GM12878 (cell line): ENCODE data around the gene ARPC1B.
"Not testable (repeated sequence)": the region's sequence is repeated elsewhere in the genome, so short reads cannot be mapped to it uniquely, and the experiment has no call there.

ENCODE experiments used
- CTCF ChIP-seq, 3 experiments: IDR thresholded peaks in 2 of 3; conservative IDR thresholded peaks in 1 of 3; 2 replicates each; pipeline ENCODE4 v1.5.1; 2011; ENCODE audit warnings: low read depth in 3 of 3, low read length in 3 of 3, mild to moderate bottlenecking in 3 of 3, control low read depth in 2 of 3, moderate library complexity in 2 of 3, inconsistent platforms in 1 of 3, mixed read lengths in 1 of 3; ENCODE audit not compliant: control insufficient read depth in 2 of 3, insufficient read depth in 1 of 3; ENCODE audit errors: extremely low read depth in 1 of 3
- PML ChIP-seq: IDR thresholded peaks from 2 replicates; pipeline ENCODE4 v1.6.1; 2012; ENCODE audit warnings: low read length, inconsistent platforms
- RAD21 ChIP-seq: IDR thresholded peaks from 2 replicates; pipeline ENCODE4 v1.6.1; 2011; ENCODE audit warnings: mild to moderate bottlenecking, low read depth, low read length, moderate library complexity; ENCODE audit not compliant: insufficient read depth
- RBBP5 ChIP-seq: fragments of 200-600 bp; sonication (generic); conservative IDR thresholded peaks from 2 replicates; pipeline ENCODE4 v1.6.1; 2016
- SRF ChIP-seq, 2 experiments: IDR thresholded peaks; 2 replicates each; pipeline ENCODE4 v1.6.1; 2011; ENCODE audit warnings: low read depth in 2 of 2, low read length in 2 of 2, mild to moderate bottlenecking in 1 of 2, moderate library complexity in 1 of 2
- TF ChIP-seq, protein P1 (sequence below): fragments of 450-650 bp; IDR thresholded peaks from 2 replicates; pipeline ENCODE4 v1.6.1; 2018; ENCODE audit warnings: mild to moderate bottlenecking, low read depth, moderate library complexity; ENCODE audit not compliant: partially characterized antibody
- TF ChIP-seq, protein P2 (sequence below): IDR thresholded peaks from 2 replicates; pipeline ENCODE4 v1.6.1; 2011; ENCODE audit warnings: low read depth, low read length, improper control_type of control experiment, borderline replicate concordance

GRCh38 chr7:99358521-99358920, 16.0 kb upstream of the ARPC1B start:
- TF ChIP-seq RBBP5; CTCF (IDR thresholded peaks at IDR 0.05 in 2 of 3, conservative IDR thresholded peaks at IDR 0.05 in 1 of 3; ENCODE audit: control insufficient read depth in 2 of 3, extremely low read depth in 1 of 3, insufficient read depth in 1 of 3, low read depth in 3 of 3, low read length in 3 of 3); SRF (IDR thresholded peaks at IDR 0.05; ENCODE audit: low read depth in 2 of 2, low read length in 2 of 2); RAD21; PML: not testable (repeated sequence)
- TF ChIP-seq, protein P1, sequence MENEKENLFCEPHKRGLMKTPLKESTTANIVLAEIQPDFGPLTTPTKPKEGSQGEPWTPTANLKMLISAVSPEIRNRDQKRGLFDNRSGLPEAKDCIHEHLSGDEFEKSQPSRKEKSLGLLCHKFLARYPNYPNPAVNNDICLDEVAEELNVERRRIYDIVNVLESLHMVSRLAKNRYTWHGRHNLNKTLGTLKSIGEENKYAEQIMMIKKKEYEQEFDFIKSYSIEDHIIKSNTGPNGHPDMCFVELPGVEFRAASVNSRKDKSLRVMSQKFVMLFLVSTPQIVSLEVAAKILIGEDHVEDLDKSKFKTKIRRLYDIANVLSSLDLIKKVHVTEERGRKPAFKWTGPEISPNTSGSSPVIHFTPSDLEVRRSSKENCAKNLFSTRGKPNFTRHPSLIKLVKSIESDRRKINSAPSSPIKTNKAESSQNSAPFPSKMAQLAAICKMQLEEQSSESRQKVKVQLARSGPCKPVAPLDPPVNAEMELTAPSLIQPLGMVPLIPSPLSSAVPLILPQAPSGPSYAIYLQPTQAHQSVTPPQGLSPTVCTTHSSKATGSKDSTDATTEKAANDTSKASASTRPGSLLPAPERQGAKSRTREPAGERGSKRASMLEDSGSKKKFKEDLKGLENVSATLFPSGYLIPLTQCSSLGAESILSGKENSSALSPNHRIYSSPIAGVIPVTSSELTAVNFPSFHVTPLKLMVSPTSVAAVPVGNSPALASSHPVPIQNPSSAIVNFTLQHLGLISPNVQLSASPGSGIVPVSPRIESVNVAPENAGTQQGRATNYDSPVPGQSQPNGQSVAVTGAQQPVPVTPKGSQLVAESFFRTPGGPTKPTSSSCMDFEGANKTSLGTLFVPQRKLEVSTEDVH = not testable (repeated sequence)
- TF ChIP-seq, protein P2, sequence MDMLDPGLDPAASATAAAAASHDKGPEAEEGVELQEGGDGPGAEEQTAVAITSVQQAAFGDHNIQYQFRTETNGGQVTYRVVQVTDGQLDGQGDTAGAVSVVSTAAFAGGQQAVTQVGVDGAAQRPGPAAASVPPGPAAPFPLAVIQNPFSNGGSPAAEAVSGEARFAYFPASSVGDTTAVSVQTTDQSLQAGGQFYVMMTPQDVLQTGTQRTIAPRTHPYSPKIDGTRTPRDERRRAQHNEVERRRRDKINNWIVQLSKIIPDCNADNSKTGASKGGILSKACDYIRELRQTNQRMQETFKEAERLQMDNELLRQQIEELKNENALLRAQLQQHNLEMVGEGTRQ = not testable (repeated sequence)
